Endothelial cell of umbilical vein (primary cell): Measurements from ENCODE around the gene C1R. TPM values are rescaled to one million over a fixed set of nuclear protein-coding genes. Genes with fewer than 3 reads are reported as not detected.

Source experiments
- BruUV-seq: library from RNA; stranded (reverse); fragments of 400-500 nt; replicated peaks from 2 replicates; lab custom pipeline; 2021; lab: Mats Ljungman, UMichigan
- CTCF ChIA-PET: fragments of 300-600, 350-600 bp; sonication (Branson Sonifier 250); formaldehyde crosslinking; loops from one replicate; lab custom pipeline; 2021; ENCODE audit warnings: antibody characterized with exemption, inconsistent platforms; lab: Charles Lee
- POLR2A ChIA-PET: fragments of 300-600, 350-600 bp; sonication (Branson Sonifier 250); formaldehyde crosslinking; loops from one replicate; lab custom pipeline; 2021; ENCODE audit warnings: antibody characterized with exemption, inconsistent platforms; lab: Charles Lee
- DNase-seq: peaks from one replicate; pipeline ENCODE4 v3.0.0-alpha.2; 2011; ENCODE audit warnings: low read depth, low spot score
- FAIRE-seq: peaks from 2 replicates; lab custom pipeline; 2011; peaks lifted over from hg19 to GRCh38; lab: Jason Lieb, UNC
- H2AFZ ChIP-seq: 2 replicates; pipeline ENCODE4 v1.6.0; 2012; ENCODE audit warnings: low read depth, low read length, control low read depth, inconsistent platforms
- H3K27ac ChIP-seq: 2 replicates; pipeline ENCODE4 v1.5.1; 2011; ENCODE audit warnings: low read depth, mild to moderate bottlenecking, control low read depth, low read length, moderate library complexity; ENCODE audit not compliant: insufficient read depth
- H3K27me3 ChIP-seq, 2 experiments: 2 replicates each; pipeline versions ENCODE4 v1.6.0 to v1.6.1; 2011; ENCODE audit warnings: low read length in 2 of 2, mixed read lengths in 1 of 2; ENCODE audit not compliant: control insufficient read depth in 2 of 2, insufficient read depth in 2 of 2
- H3K36me3 ChIP-seq, 2 experiments: 2 replicates in 1 of 2; 3 replicates in 1 of 2; pipeline ENCODE4 v1.5.1; 2011; ENCODE audit warnings: low read length in 2 of 2, mild to moderate bottlenecking in 1 of 2, moderate library complexity in 1 of 2; ENCODE audit not compliant: control insufficient read depth in 2 of 2, insufficient read depth in 2 of 2; ENCODE audit errors: extremely low read depth in 1 of 2
- H3K4me1 ChIP-seq: 3 replicates; pipeline ENCODE4 v1.5.1; 2011; ENCODE audit warnings: mild to moderate bottlenecking, low read length; ENCODE audit not compliant: control insufficient read depth, insufficient read depth; ENCODE audit errors: extremely low read depth
- H3K4me2 ChIP-seq: 2 replicates; pipeline ENCODE4 v1.6.1; 2011; ENCODE audit warnings: low read length, control low read depth, mixed read lengths; ENCODE audit not compliant: insufficient read depth
- H3K4me3 ChIP-seq, 3 experiments: fragments of 200-600 bp in 1 of 3; sonication (generic), shearing (Covaris generic) in 1 of 3; replicated peaks in 1 of 3; 2 replicates each; pipeline ENCODE4 v1.5.1; 2011 to 2016; ENCODE audit warnings: control low read depth in 3 of 3, low read length in 3 of 3, mild to moderate bottlenecking in 2 of 3, inconsistent platforms in 1 of 3, low read depth in 1 of 3, moderate library complexity in 1 of 3; ENCODE audit not compliant: insufficient read depth in 1 of 3
- H3K79me2 ChIP-seq: 2 replicates; pipeline ENCODE4 v1.6.0; 2012; ENCODE audit warnings: low read length, inconsistent platforms; ENCODE audit not compliant: control insufficient read depth, insufficient read depth
- H3K9ac ChIP-seq: replicated peaks from 2 replicates; pipeline ENCODE3; 2011; ENCODE audit warnings: low read length, control low read depth; ENCODE audit not compliant: insufficient read depth; ENCODE audit errors: extremely low read depth
- H3K9me1 ChIP-seq: replicated peaks from 3 replicates; pipeline ENCODE4 v1.6.0; 2011; ENCODE audit warnings: mild to moderate bottlenecking, low read length; ENCODE audit not compliant: control insufficient read depth, insufficient read depth; ENCODE audit errors: extremely low read depth
- H3K9me3 ChIP-seq: replicated peaks from 2 replicates; pipeline ENCODE4 v1.5.1; 2012; ENCODE audit warnings: low read length, inconsistent platforms; ENCODE audit not compliant: control insufficient read depth, insufficient read depth
- H4K20me1 ChIP-seq: replicated peaks from 2 replicates; pipeline ENCODE3; 2011; ENCODE audit warnings: mild to moderate bottlenecking, low read length; ENCODE audit not compliant: control insufficient read depth, insufficient read depth; ENCODE audit errors: extremely low read depth
- EZH2 ChIP-seq: IDR thresholded peaks from 2 replicates; pipeline ENCODE4 v1.6.1; 2012; ENCODE audit warnings: borderline replicate concordance, low read depth, mild to moderate bottlenecking, moderate library complexity, low read length, inconsistent platforms; ENCODE audit not compliant: severe bottlenecking
- FOS ChIP-seq: IDR thresholded peaks from 2 replicates; pipeline ENCODE4 v1.6.1; 2011; ENCODE audit warnings: mild to moderate bottlenecking, low read length, moderate library complexity, borderline replicate concordance; ENCODE audit not compliant: insufficient read depth
- GATA2 ChIP-seq: IDR thresholded peaks from 2 replicates; pipeline ENCODE4 v1.7.0; 2011; ENCODE audit warnings: low read depth, mild to moderate bottlenecking, moderate library complexity, mixed read lengths, low read length; ENCODE audit not compliant: insufficient read length, insufficient read depth
- JUN ChIP-seq: IDR thresholded peaks from 2 replicates; pipeline ENCODE4 v1.6.1; 2011; ENCODE audit warnings: borderline replicate concordance, low read depth; ENCODE audit not compliant: insufficient read length, insufficient read depth
- MYC ChIP-seq: IDR thresholded peaks from one replicate; pipeline ENCODE4 v1.6.1; 2011; ENCODE audit warnings: mild to moderate bottlenecking, low read depth, low read length
- POLR2A ChIP-seq: IDR thresholded peaks from 2 replicates; pipeline ENCODE4 v1.6.1; 2012; ENCODE audit warnings: low read depth, mild to moderate bottlenecking, control low read depth, low read length
- POLR2AphosphoS5 ChIP-seq: IDR thresholded peaks from 2 replicates; pipeline ENCODE4 v1.6.1; 2012; ENCODE audit warnings: low read depth, mild to moderate bottlenecking, control low read depth, low read length, moderate library complexity; ENCODE audit not compliant: insufficient read depth
- dilution Hi-C: fragments of 300-500 bp; cut with MboI; formaldehyde crosslinking; loops from one replicate; pipeline ENCODE4 v1.15.0; 2019; ENCODE audit warnings: low sequenced_read_pairs; ENCODE audit not compliant: extremely low pct_ligation_motif_present
- intact Hi-C: fragments of 100-400 bp; cut with micrococcal nuclease; formaldehyde crosslinking; loops from one replicate; pipeline ENCODE4 v1.10.0; 2022
- polyA plus RNA-seq, 4 experiments: library from polyadenylated mRNA; depleted of rRNA in 3 of 4; stranded (reverse) in 3 of 4; unstranded in 1 of 4; fragments of >200 nt; gene quantifications; 2 replicates each; pipeline versions ENCODE4 v1.2.1 to v1.2.3, GENCODE V29; 2011 to 2012; ENCODE audit warnings: missing spikeins in 1 of 4
- total RNA-seq: library from RNA; stranded (reverse); gene quantifications from 2 replicates; pipeline ENCODE4 v1.2.3, GENCODE V29; 2021
- TF ChIP-seq, protein P1 (sequence below), 2 donors: IDR thresholded peaks; 1 replicate in 1 of 2; 2 replicates in 1 of 2; pipeline ENCODE4 v1.5.1; 2011; ENCODE audit warnings: low read length in 2 of 2, mild to moderate bottlenecking in 2 of 2, moderate library complexity in 2 of 2, control low read depth in 1 of 2, inconsistent platforms in 1 of 2, low read depth in 1 of 2; ENCODE audit not compliant: insufficient read depth in 1 of 2; ENCODE audit errors: extremely low read depth in 1 of 2
- TF ChIP-seq, protein P2 (sequence below): IDR thresholded peaks from 2 replicates; pipeline ENCODE4 v1.6.1; 2011; ENCODE audit not compliant: insufficient read depth, insufficient read length

Gene C1R
- total and polyA plus RNA-seq, 2 donors (not counting 3 experiments of a cell fraction or from before 2014, with no cell fraction given), result 3.6 to 5.8 TPM

DNA sequence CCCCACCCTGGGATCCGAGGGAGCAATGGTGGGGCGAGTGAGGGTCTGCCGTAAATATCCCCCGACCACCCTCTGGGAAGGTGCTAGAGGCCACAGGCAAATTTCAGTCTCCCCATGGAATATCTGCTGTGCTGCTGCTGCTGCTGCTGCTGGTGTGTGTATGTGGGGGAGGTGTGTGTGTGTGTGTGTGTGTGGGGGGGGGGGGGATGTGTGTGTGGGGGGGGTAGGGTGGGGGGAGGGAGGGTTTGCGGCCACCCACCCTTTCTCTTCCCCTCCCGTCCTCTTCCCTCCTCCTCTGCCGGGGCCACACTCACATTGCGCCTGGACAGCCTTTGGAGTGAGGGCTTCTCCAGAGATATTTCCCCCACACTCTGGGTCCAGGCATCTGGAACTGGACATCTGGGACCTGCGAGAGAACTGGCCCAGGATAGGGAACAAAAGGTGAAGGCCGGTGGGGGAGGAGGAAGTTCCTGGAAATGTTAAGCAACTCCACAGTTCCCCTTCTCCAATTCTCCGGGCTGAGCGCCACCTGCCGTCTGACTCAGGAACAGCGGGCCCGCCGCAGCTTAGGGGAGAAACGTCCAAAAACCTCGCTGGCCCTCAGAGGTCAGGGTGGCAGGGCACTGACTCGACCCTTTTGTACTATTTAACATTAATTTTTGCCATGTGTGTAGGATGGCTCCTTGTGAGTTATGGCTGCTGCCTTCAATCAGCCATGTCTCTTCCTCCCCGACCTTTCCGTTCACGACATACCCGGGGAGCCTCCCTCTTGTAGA lies 16.7 kb upstream of the C1R start, which contains the start of gene C1RL:
TSS of gene C1RL (minus strand) at position 419 of the 776 bp plus-strand sequence. CDS start at position 385, 34 bp downstream.
- peak within 1 kb of the TSS; percentile 61 for H3K27ac ChIP-seq
- no TSS peak for BruUV-seq
- dilution Hi-C loops (no loop called here), intact Hi-C loops (loop anchor here (1.0 to 5.0 kb wide), 6 partner anchors 16 to 237 kb away; partner anchors contain the start of genes C12orf57, C1R, EMG1 and LPCAT3)
- FAIRE-seq, result peak; percentile 99
- peaks cover 8% of the 10 kb centered on the region for H3K4me1 ChIP-seq
- H2AFZ ChIP-seq, result peak within 1 kb of the TSS; percentile 92
- H3K27me3 ChIP-seq, result no peaks in the 10 kb centered on the region
- H3K4me3 ChIP-seq, result peak within 1 kb of the TSS; percentile 23 to 64 (median 39)
- TF ChIP-seq, protein P1, sequence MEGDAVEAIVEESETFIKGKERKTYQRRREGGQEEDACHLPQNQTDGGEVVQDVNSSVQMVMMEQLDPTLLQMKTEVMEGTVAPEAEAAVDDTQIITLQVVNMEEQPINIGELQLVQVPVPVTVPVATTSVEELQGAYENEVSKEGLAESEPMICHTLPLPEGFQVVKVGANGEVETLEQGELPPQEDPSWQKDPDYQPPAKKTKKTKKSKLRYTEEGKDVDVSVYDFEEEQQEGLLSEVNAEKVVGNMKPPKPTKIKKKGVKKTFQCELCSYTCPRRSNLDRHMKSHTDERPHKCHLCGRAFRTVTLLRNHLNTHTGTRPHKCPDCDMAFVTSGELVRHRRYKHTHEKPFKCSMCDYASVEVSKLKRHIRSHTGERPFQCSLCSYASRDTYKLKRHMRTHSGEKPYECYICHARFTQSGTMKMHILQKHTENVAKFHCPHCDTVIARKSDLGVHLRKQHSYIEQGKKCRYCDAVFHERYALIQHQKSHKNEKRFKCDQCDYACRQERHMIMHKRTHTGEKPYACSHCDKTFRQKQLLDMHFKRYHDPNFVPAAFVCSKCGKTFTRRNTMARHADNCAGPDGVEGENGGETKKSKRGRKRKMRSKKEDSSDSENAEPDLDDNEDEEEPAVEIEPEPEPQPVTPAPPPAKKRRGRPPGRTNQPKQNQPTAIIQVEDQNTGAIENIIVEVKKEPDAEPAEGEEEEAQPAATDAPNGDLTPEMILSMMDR (IDR thresholded peaks at IDR 0.05; ENCODE audit: extremely low read depth in 1 of 2, insufficient read depth in 1 of 2, low read depth in 1 of 2, low read length in 2 of 2), result peak; percentile 97 to 98
- TF ChIP-seq, protein P2, sequence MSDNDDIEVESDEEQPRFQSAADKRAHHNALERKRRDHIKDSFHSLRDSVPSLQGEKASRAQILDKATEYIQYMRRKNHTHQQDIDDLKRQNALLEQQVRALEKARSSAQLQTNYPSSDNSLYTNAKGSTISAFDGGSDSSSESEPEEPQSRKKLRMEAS, result no peak
- TF ChIP-seq POLR2AphosphoS5, result peak; percentile 20
- no peak for TF ChIP-seq GATA2
- TF ChIP-seq EZH2, result no peak
- no peak for TF ChIP-seq FOS
- TF ChIP-seq JUN, result no peak
- TF ChIP-seq MYC, result no peak
- TF ChIP-seq POLR2A, result no peak
- H3K9ac ChIP-seq, result peak within 1 kb of the TSS; percentile 82
- no peaks in the 10 kb centered on the region for H3K79me2 ChIP-seq
- no peaks in the 10 kb centered on the region for H3K36me3 ChIP-seq
- H3K9me3 ChIP-seq, result no peaks in the 10 kb centered on the region
- no peaks in the 10 kb centered on the region for H4K20me1 ChIP-seq
- CTCF ChIA-PET, result interaction anchor here (0.6 to 6.5 kb wide), 17 partner anchors 10 to 239 kb away, joined by 3 to 73 read pairs (median 7); partner anchors contain the start of genes C12orf57, C1S, CLSTN3 and RNU7-1
- POLR2A ChIA-PET, result interaction anchor here (0.7 to 0.9 kb wide), 2 partner anchors 164 to 165 kb away, joined by 3 read pairs; partner anchors contain the start of genes C12orf57 and RNU7-1
- peak within 1 kb of the TSS; percentile 80 for H3K4me2 ChIP-seq
- H3K9me1 ChIP-seq, result no peaks in the 10 kb centered on the region
- DNase-seq, result peak; percentile 74
